Cardiac fibroblast (primary cell): ENCODE results near the gene CMPK1.

Experiments
- DNase-seq, 2 donors: peaks; one replicate each; pipeline versions ENCODE4 v3.0.0 to v3.0.0-alpha.2; 2010; ENCODE audit warnings: low read depth in 2 of 2
- H3K4me3 ChIP-seq, 2 donors: replicated peaks in 1 of 2; 1 replicate in 1 of 2; 2 replicates in 1 of 2; pipeline ENCODE4 v1.5.1; 2011; ENCODE audit warnings: low read depth in 2 of 2, low read length in 2 of 2, mild to moderate bottlenecking in 2 of 2, moderate library complexity in 1 of 2
- TF ChIP-seq, protein P1 (sequence below): IDR thresholded peaks from one replicate; pipeline ENCODE4 v1.5.1; 2011; ENCODE audit warnings: low read depth, mild to moderate bottlenecking, low read length, inconsistent platforms

Gene CMPK1

DNA sequence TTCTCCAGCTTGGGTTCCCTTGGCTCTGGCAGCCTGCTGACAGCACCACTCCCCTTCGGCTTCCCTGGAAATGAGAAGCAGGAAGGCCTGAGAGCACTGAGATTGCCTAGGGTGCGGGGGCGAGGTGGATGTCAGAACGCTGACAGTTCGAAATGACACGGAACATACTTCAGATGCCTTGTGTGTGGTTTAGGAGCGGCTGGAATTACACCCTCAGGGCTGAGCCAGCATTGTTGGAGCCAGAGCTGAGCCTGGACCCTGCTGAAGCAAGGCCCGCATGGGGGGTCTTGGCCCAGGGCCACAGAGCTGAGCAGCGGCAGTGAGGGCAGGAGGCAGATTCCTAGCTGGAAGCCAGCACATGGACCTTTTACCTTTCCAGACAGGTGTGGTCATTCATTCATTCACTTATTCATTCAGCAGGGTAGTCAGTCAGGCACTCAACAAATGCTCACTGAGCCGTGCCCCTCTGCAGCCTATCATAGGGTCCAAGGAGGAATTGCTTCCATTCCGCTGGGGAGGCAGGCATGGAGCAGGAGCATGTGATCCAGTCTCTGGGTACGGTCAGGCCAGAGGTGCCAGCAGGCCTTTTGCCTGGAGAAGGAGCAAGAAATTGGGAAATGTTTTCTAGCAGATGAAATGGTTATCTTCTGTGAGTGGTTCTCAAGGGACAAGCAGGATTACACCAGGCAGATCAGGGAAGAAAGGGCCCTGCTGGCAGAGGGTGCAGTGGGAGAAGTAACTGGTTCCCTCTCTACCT is 75.9 kb downstream of the CMPK1 start:
- TF ChIP-seq, protein P1, sequence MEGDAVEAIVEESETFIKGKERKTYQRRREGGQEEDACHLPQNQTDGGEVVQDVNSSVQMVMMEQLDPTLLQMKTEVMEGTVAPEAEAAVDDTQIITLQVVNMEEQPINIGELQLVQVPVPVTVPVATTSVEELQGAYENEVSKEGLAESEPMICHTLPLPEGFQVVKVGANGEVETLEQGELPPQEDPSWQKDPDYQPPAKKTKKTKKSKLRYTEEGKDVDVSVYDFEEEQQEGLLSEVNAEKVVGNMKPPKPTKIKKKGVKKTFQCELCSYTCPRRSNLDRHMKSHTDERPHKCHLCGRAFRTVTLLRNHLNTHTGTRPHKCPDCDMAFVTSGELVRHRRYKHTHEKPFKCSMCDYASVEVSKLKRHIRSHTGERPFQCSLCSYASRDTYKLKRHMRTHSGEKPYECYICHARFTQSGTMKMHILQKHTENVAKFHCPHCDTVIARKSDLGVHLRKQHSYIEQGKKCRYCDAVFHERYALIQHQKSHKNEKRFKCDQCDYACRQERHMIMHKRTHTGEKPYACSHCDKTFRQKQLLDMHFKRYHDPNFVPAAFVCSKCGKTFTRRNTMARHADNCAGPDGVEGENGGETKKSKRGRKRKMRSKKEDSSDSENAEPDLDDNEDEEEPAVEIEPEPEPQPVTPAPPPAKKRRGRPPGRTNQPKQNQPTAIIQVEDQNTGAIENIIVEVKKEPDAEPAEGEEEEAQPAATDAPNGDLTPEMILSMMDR, result no peak
- peak; percentile 40 to 86 for DNase-seq

DNA sequence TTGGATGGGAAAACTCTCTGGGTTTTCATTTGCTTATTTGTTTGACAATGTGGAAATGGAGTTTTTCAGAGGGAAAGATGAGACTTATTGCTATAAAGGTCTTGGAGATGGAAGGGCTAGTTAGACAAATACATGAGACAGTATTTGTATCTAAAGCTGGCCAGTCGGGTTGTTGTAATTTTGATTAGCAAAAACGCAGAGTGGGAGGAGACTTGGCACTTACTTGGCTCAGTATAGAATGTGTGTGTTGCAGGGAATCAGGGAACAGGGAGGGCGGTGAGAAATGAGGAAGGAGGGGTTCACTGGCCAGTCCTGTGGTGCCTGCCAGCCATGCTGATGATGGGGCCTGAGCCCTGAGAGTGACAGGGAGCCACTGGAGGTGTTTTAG is 76.5 kb downstream of the CMPK1 start:
- no peak for DNase-seq
- TF ChIP-seq, protein P1, result no peak
- H3K4me3 ChIP-seq, result no peak overlapping the region

More for the DNA sequence above, 75.9 kb downstream of the CMPK1 start:
- H3K4me3 ChIP-seq, result no peak overlapping the region

DNA sequence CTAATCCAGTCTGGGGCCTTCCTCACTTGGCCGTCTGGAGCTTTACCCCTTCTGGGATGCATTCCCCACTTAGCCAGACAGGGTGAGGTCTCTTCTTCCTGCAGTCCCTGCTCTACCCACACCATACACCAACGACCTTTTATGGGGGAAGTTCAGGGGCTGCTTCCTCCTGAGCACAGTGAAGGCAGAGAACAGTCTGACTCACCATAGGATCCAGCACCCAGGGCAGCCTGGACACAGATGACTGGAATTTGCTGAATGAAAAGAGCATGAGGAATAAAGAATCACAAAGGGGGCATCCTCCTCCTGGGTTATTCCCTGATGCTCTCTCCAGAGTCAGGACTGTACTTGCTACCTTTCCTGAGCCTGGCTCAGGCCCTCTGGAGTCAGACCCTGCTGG is 77.8 kb downstream of the CMPK1 start:
- H3K4me3 ChIP-seq, result no peak overlapping the region
- TF ChIP-seq, protein P1, result no peak
- no peak for DNase-seq

DNA sequence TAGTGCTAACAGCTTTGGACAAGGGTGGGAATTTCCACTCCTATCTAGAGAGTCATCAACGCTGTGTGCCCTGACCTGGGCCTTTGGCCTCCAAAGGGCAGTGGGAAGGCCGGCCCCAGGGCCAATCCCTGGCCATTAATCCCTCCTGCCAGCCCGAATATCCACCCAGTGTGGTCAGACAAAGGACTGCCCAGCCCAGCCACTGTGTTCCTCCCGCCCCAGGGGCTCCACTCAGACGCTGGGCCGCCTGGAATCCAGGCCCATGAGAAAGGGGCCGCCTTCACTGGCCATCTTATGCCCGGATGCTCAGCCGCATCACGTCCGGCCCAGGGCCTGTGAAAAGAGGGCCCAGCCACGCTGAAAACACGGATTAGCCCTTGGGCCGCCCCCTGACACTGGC is 78.8 kb downstream of the CMPK1 start:
- H3K4me3 ChIP-seq, result no peak overlapping the region
- DNase-seq, result no peak
- TF ChIP-seq, protein P1, result no peak

DNA sequence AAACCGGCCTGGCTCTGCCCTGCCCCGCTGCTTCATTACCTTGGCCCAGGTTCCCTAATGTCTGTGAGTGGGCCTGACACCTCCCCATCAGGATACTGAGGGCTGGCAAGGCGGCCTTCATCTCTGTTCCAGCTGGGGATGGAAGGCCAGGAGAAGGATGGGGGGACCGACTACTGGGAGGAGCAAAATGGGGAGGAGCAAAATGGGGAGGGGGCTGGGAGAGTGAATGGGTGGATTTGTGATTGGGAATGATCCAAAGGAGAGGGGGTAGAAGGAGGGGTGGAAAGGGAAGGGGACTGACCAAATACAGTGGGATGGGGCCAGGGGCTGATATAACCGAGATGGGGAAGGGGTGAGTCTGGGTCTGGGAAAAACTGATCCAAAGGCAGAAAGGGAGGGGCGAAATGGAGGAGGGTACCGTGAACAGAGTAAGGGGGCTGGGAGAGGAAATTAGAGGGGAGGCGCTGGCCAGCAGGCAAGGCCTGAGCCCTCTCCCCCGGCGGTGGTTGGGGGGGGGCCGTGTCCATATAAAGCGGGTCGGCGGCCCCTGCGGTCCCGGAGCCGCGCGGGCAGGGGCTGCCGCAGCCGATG is 82.2 kb downstream of the CMPK1 start, which contains the start of gene FOXE3:
Gene FOXE3, plus strand, starts transcription at position 558 of the 591 bp plus-strand sequence. Its CDS starts 31 bp downstream, at position 589.
- peak within 1 kb of the TSS; percentile 26 to 30 for H3K4me3 ChIP-seq
- DNase-seq, result no peak
- TF ChIP-seq, protein P1, result no peak

DNA sequence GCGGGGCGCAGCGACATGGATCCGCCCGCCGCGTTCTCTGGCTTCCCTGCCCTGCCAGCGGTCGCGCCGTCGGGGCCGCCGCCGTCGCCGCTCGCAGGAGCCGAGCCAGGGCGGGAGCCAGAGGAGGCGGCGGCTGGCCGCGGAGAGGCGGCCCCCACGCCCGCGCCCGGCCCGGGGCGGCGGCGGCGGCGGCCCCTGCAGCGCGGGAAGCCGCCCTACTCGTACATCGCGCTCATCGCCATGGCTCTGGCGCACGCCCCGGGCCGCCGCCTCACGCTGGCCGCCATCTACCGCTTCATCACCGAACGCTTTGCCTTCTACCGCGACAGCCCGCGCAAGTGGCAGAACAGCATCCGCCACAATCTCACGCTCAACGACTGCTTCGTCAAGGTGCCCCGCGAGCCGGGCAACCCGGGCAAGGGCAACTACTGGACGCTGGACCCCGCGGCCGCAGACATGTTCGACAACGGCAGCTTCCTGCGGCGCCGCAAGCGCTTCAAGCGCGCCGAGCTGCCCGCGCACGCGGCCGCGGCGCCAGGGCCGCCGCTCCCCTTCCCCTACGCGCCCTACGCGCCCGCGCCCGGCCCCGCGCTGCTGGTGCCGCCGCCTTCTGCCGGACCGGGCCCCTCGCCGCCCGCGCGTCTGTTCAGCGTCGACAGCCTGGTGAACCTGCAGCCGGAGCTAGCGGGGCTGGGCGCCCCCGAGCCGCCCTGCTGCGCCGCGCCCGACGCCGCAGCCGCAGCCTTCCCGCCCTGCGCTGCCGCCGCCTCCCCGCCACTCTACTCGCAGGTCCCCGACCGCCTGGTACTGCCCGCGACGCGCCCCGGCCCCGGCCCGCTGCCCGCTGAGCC is 83.0 kb downstream of the CMPK1 start:
- no peak for DNase-seq

More for the DNA sequence above, 83.0 kb downstream of the CMPK1 start:
- H3K4me3 ChIP-seq, result peak overlapping the region; percentile 26 to 30
- TF ChIP-seq, protein P1, result no peak
